Measurements from ENCODE around the gene KCNT2. TPM values are rescaled to one million over a fixed set of nuclear protein-coding genes. Genes with fewer than 3 reads are reported as not detected.

The KCNT2 gene
- polyA plus RNA-seq, 1 of the 3 experiments (the other 2 are of a cell fraction) = 0.56 TPM

DNA sequence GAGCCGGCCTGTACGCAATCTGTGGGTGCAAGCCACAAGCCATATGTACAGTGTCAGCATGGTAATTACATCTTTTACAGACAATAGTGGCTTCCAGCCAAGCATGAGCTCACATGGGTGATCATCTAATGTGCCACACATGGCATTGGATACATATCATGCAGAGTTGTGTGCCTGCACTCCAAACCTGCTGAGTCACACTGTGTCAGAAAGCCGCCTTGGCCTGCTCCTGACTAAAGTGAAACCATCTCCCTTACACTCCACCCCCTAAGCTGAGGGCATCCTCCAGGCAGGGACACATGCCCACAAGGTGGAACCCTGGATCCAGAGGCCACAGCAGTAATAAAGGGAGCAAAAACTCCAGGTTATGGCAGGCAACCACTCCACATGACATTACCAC, 72.5 kb downstream of the KCNT2 start:
- TF ChIP-seq, protein P1, sequence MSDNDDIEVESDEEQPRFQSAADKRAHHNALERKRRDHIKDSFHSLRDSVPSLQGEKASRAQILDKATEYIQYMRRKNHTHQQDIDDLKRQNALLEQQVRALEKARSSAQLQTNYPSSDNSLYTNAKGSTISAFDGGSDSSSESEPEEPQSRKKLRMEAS (IDR thresholded peaks at IDR 0.05; ENCODE audit: low read depth) = no peak
- TF ChIP-seq SIN3A (IDR thresholded peaks at IDR 0.05; ENCODE audit: borderline replicate concordance, low read depth, low read length) (no peak), GABPA (IDR thresholded peaks at IDR 0.05; ENCODE audit: low read depth) (no peak), RXRA (IDR thresholded peaks at IDR 0.05; ENCODE audit: borderline replicate concordance, low read depth) (no peak), ELF1 (IDR thresholded peaks at IDR 0.05) (no peak), GATA2 (CRISPR knock-in tag; IDR thresholded peaks at IDR 0.05) (no peak), NFIC (IDR thresholded peaks at IDR 0.05; ENCODE audit: borderline replicate concordance) (no peak), TAF1 (IDR thresholded peaks at IDR 0.05; ENCODE audit: borderline replicate concordance, low read depth, low read length) (no peak), RFX5 (IDR thresholded peaks at IDR 0.05; ENCODE audit: low read length) (no peak), JUND (IDR thresholded peaks at IDR 0.05) (no peak)
- TF ChIP-seq, protein P2, sequence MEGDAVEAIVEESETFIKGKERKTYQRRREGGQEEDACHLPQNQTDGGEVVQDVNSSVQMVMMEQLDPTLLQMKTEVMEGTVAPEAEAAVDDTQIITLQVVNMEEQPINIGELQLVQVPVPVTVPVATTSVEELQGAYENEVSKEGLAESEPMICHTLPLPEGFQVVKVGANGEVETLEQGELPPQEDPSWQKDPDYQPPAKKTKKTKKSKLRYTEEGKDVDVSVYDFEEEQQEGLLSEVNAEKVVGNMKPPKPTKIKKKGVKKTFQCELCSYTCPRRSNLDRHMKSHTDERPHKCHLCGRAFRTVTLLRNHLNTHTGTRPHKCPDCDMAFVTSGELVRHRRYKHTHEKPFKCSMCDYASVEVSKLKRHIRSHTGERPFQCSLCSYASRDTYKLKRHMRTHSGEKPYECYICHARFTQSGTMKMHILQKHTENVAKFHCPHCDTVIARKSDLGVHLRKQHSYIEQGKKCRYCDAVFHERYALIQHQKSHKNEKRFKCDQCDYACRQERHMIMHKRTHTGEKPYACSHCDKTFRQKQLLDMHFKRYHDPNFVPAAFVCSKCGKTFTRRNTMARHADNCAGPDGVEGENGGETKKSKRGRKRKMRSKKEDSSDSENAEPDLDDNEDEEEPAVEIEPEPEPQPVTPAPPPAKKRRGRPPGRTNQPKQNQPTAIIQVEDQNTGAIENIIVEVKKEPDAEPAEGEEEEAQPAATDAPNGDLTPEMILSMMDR (IDR thresholded peaks at IDR 0.05) = no peak
- TF ChIP-seq, protein P3, sequence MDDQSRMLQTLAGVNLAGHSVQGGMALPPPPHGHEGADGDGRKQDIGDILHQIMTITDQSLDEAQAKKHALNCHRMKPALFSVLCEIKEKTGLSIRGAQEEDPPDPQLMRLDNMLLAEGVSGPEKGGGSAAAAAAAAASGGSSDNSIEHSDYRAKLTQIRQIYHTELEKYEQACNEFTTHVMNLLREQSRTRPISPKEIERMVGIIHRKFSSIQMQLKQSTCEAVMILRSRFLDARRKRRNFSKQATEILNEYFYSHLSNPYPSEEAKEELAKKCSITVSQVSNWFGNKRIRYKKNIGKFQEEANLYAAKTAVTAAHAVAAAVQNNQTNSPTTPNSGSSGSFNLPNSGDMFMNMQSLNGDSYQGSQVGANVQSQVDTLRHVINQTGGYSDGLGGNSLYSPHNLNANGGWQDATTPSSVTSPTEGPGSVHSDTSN (IDR thresholded peaks at IDR 0.05) = no peak
- no peaks in the 10 kb centered on the region for H4K20me1 ChIP-seq (ENCODE audit: insufficient read depth)
- no peaks in the 10 kb centered on the region for H3K27me3 ChIP-seq (ENCODE audit: insufficient read depth)
- H3K9ac ChIP-seq = no peak overlapping the region
- no peaks in the 10 kb centered on the region for H3K9me3 ChIP-seq
- POLR2A ChIA-PET = no interaction called here
- peak overlapping the region in 1 of 2 experiments; percentile 12; a peak in 1 of 4 replicates for H3K4me3 ChIP-seq (ENCODE audit: low read depth in 2 of 2, low read length in 1 of 2)
- H2AFZ ChIP-seq (ENCODE audit: low read depth) = no peak overlapping the region
- H3K9me2 ChIP-seq = no peaks in the 10 kb centered on the region
- H3F3A ChIP-seq (replicated peaks; ENCODE audit: insufficient read depth) = no peaks in the 10 kb centered on the region
- H3K27ac ChIP-seq (ENCODE audit: low read depth in 2 of 2, low read length in 1 of 2) = no peak overlapping the region
- no peaks in the 10 kb centered on the region for H3K79me2 ChIP-seq (ENCODE audit: insufficient read depth)
- no peaks in the 10 kb centered on the region for H3K36me3 ChIP-seq (replicated peaks in 1 of 2; ENCODE audit: control insufficient read depth in 1 of 2, insufficient read depth in 2 of 2, low read length in 1 of 2)
- 30% methylated on average over 2 of the region's 3 CpGs for WGBS (ENCODE audit: low lambda C conversion rate)
- CTCF ChIA-PET = interaction anchor here (2.3 kb wide), 1 partner anchor 125 kb away, joined by 6 read pairs; no protein-coding TSS in a partner anchor
- DNase-seq = no peak
- H3K4me1 ChIP-seq (ENCODE audit: control insufficient read depth in 1 of 2, insufficient read depth in 2 of 2, low read depth in 1 of 2, low read length in 1 of 2) = peaks cover 0 to 4% of the 10 kb centered on the region in 2 experiments; a peak in 1 of 4 replicates
- H3K4me2 ChIP-seq = no peak overlapping the region

GRCh38 chr1:196531737-196532524, 76.3 kb downstream of the KCNT2 start:
- Histone ChIP-seq H3K4me2 (no peak overlapping the region), H2AFZ (ENCODE audit: low read depth) (no peak overlapping the region), H3K9ac (no peak overlapping the region), H3K79me2 (ENCODE audit: insufficient read depth) (no peaks in the 10 kb centered on the region), H3K27me3 (ENCODE audit: insufficient read depth) (no peaks in the 10 kb centered on the region), H3K36me3 (replicated peaks in 1 of 2; ENCODE audit: control insufficient read depth in 1 of 2, insufficient read depth in 2 of 2, low read length in 1 of 2) (no peaks in the 10 kb centered on the region), H3K27ac (ENCODE audit: low read depth in 2 of 2, low read length in 1 of 2) (no peak overlapping the region; a peak in 1 of 4 replicates), H3K9me2 (no peaks in the 10 kb centered on the region), H4K20me1 (ENCODE audit: insufficient read depth) (no peaks in the 10 kb centered on the region), H3K9me3 (no peaks in the 10 kb centered on the region), H3F3A (replicated peaks; ENCODE audit: insufficient read depth) (no peaks in the 10 kb centered on the region), H3K4me1 (ENCODE audit: control insufficient read depth in 1 of 2, insufficient read depth in 2 of 2, low read depth in 1 of 2, low read length in 1 of 2) (peaks cover 0 to 4% of the 10 kb centered on the region in 2 experiments; a peak in 1 of 4 replicates), H3K4me3 (ENCODE audit: low read depth in 2 of 2, low read length in 1 of 2) (no peak overlapping the region)
- DNase-seq = no peak
- WGBS (ENCODE audit: low lambda C conversion rate) = 62% methylated on average over 3 of the region's 3 CpGs
- ChIA-PET CTCF (interaction anchor here (1.9 kb wide), 1 partner anchor 14 kb away, joined by 5 read pairs; no protein-coding TSS in a partner anchor), POLR2A (no interaction called here)
- TF ChIP-seq EP300 (IDR thresholded peaks at IDR 0.05; ENCODE audit: borderline replicate concordance in 1 of 2, low read depth in 1 of 2, low read length in 1 of 2) (no peak), ELF1 (IDR thresholded peaks at IDR 0.05) (no peak), FOSL2 (IDR thresholded peaks at IDR 0.05; ENCODE audit: borderline replicate concordance, low read depth) (no peak), TAF1 (IDR thresholded peaks at IDR 0.05; ENCODE audit: borderline replicate concordance, low read depth, low read length) (no peak), USF2 (IDR thresholded peaks at IDR 0.05; ENCODE audit: borderline replicate concordance, low read depth, low read length) (no peak), TEAD4 (IDR thresholded peaks at IDR 0.05; ENCODE audit: borderline replicate concordance, insufficient read depth) (no peak), CHD2 (IDR thresholded peaks at IDR 0.05; ENCODE audit: low read length, partially characterized antibody) (no peak), USF1 (IDR thresholded peaks at IDR 0.05; ENCODE audit: borderline replicate concordance, low read depth) (no peak), POLR2AphosphoS5 (IDR thresholded peaks at IDR 0.05; ENCODE audit: low read depth, low read length) (no peak), YY1 (IDR thresholded peaks at IDR 0.05; ENCODE audit: low read depth) (no peak), GATA2 (CRISPR knock-in tag; IDR thresholded peaks at IDR 0.05) (no peak), MEF2A (IDR thresholded peaks at IDR 0.05; ENCODE audit: borderline replicate concordance, low read depth) (no peak)
- TF ChIP-seq, protein P3 (IDR thresholded peaks at IDR 0.05) = no peak
